Suprapubic skin (tissue), 4 donors: Measurements from ENCODE around the gene RELT. TPM values are rescaled to one million over a fixed set of nuclear protein-coding genes. Genes with fewer than 3 reads are reported as not detected.

ENCODE experiments used
- DNase-seq, 2 donors: peaks; one replicate each; pipeline ENCODE4 v3.0.0-alpha.2; 2019; ENCODE audit warnings: low spot score in 2 of 2
- H3K27ac ChIP-seq: fragments of 200-600 bp; sonication (generic); one replicate; pipeline ENCODE4 v1.5.1; 2019
- H3K27me3 ChIP-seq: fragments of 200-600 bp; sonication (generic); one replicate; pipeline ENCODE4 v1.5.1; 2019
- H3K36me3 ChIP-seq: fragments of 200-600 bp; sonication (generic); one replicate; pipeline ENCODE4 v1.5.1; 2019
- H3K4me1 ChIP-seq: fragments of 200-600 bp; sonication (generic); one replicate; pipeline ENCODE4 v1.5.1; 2019
- H3K4me3 ChIP-seq: fragments of 200-600 bp; sonication (generic); one replicate; pipeline ENCODE4 v1.5.1; 2019; ENCODE audit warnings: mild to moderate bottlenecking
- H3K9me3 ChIP-seq: fragments of 200-600 bp; sonication (generic); one replicate; pipeline ENCODE4 v1.5.1; 2019
- EP300 ChIP-seq: sonication (generic); formaldehyde crosslinking; IDR thresholded peaks from one replicate; pipeline ENCODE4 v1.6.1; 2017; ENCODE audit warnings: antibody characterized with exemption
- POLR2A ChIP-seq, 2 donors: fragments of 450-650 bp; IDR thresholded peaks; one replicate each; pipeline ENCODE4 v1.6.1; 2017; ENCODE audit warnings: antibody characterized with exemption in 2 of 2, mild to moderate bottlenecking in 2 of 2, moderate library complexity in 2 of 2
- POLR2AphosphoS5 ChIP-seq, 3 donors: sonication (generic); formaldehyde crosslinking; IDR thresholded peaks; one replicate each; pipeline ENCODE4 v1.6.1; 2017; ENCODE audit warnings: antibody characterized with exemption in 3 of 3
- WGBS: methylation state at CpG from one replicate; pipeline ENCODE4 v1.1.5; 2018; 5-methylcytosine and 5-hydroxymethylcytosine counted together
- total RNA-seq, 4 donors: library from RNA; depleted of rRNA; stranded (reverse); fragments of >200 nt; gene quantifications; one replicate each; pipeline ENCODE4 v1.1.0, GENCODE V29; 2016
- TF ChIP-seq, protein P1 (sequence below), 2 donors: fragments of 200-600 bp in 1 of 2; fragments of 450-650 bp in 1 of 2; sonication (generic) in 1 of 2; IDR thresholded peaks; one replicate each; pipeline ENCODE4 v1.5.1; 2016 to 2019; ENCODE audit warnings: antibody characterized with exemption in 2 of 2, mild to moderate bottlenecking in 1 of 2, moderate library complexity in 1 of 2

RELT gene
- total RNA-seq, 4 donors from 2014 or later: 1.9 to 11.2 (median 4.2) TPM

DNA sequence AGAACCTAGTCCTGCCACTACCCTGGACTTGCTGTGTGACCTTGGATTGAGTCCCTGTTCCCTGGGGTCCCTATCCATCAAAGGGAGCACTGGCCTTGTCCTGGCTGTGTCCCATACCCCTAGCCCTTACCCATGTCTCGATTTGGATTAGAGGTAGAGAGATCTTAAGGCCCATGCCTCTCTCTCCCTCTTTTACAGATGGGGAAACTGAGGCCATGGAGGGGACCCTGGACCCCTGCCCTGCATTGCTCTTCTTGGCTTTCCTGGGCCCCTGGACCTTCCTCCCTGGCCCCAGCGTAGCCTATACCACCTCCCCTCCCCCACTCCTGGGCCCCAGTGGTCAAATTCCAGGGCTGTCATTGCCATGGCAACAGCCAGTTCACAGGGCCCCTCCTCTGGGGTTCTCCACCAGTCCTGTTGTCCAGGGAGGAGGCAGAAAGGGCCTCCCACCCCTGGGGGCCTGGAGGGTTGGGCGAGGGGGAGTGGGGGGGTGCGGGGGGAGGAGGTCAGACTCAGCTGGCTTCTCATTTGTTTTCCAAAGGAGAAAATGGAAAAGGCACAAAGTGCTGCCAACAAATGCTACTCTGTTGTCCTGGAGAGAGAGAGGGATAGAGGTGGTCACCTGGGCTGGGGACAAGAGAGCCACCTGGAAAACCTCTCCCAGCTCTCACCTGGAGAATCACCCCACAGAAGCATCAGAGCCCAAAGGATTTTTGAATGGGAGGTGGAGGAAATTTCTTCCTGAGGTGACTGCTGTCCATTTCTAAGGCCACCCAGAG is 44.9 kb upstream of the RELT start:
- no peaks in the 10 kb centered on the region for H3K27me3 ChIP-seq
- H3K9me3 ChIP-seq: no peaks in the 10 kb centered on the region
- H3K4me3 ChIP-seq: no peak overlapping the region
- no peak overlapping the region for H3K27ac ChIP-seq
- DNase-seq: no peak
- TF ChIP-seq, protein P1, sequence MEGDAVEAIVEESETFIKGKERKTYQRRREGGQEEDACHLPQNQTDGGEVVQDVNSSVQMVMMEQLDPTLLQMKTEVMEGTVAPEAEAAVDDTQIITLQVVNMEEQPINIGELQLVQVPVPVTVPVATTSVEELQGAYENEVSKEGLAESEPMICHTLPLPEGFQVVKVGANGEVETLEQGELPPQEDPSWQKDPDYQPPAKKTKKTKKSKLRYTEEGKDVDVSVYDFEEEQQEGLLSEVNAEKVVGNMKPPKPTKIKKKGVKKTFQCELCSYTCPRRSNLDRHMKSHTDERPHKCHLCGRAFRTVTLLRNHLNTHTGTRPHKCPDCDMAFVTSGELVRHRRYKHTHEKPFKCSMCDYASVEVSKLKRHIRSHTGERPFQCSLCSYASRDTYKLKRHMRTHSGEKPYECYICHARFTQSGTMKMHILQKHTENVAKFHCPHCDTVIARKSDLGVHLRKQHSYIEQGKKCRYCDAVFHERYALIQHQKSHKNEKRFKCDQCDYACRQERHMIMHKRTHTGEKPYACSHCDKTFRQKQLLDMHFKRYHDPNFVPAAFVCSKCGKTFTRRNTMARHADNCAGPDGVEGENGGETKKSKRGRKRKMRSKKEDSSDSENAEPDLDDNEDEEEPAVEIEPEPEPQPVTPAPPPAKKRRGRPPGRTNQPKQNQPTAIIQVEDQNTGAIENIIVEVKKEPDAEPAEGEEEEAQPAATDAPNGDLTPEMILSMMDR (IDR thresholded peaks at IDR 0.05): no peak
- TF ChIP-seq EP300 (no peak), POLR2A (IDR thresholded peaks at IDR 0.05) (no peak), POLR2AphosphoS5 (IDR thresholded peaks at IDR 0.05) (no peak)
- no peaks in the 10 kb centered on the region for H3K36me3 ChIP-seq
- H3K4me1 ChIP-seq: peaks cover 41% of the 10 kb centered on the region
- WGBS: 68% methylated on average over 2 of the region's 4 CpGs

DNA sequence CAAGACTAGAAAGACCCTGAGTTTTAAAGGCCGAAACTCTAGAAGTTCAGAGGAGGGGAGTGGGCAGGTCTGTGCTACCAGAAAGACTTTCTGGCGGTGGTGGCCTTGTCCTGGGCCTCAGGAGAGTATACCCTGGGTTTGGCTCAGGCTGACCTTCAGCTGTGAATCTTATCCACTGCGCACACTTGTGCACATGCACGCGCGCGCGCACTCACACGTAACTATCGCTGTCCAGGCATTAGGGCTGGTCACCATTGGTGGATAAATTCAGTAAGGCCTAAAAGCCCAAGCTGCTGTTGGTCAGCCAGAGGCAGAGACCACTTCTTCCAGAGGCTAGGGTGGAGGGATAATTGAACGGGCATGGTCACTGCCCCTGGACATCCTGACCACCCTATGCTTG is 43.0 kb upstream of the RELT start:
- no peaks in the 10 kb centered on the region for H3K9me3 ChIP-seq
- TF ChIP-seq POLR2A (IDR thresholded peaks at IDR 0.05): no peak
- TF ChIP-seq, protein P1 (IDR thresholded peaks at IDR 0.05): no peak
- TF ChIP-seq EP300: no peak
- no peak for TF ChIP-seq POLR2AphosphoS5 (IDR thresholded peaks at IDR 0.05)
- no peak for DNase-seq
- no peaks in the 10 kb centered on the region for H3K27me3 ChIP-seq
- WGBS: 98% methylated on average over 10 of the region's 11 CpGs
- H3K36me3 ChIP-seq: no peaks in the 10 kb centered on the region
- H3K4me3 ChIP-seq: no peak overlapping the region
- H3K4me1 ChIP-seq: peaks cover 41% of the 10 kb centered on the region
- H3K27ac ChIP-seq: no peak overlapping the region

DNA sequence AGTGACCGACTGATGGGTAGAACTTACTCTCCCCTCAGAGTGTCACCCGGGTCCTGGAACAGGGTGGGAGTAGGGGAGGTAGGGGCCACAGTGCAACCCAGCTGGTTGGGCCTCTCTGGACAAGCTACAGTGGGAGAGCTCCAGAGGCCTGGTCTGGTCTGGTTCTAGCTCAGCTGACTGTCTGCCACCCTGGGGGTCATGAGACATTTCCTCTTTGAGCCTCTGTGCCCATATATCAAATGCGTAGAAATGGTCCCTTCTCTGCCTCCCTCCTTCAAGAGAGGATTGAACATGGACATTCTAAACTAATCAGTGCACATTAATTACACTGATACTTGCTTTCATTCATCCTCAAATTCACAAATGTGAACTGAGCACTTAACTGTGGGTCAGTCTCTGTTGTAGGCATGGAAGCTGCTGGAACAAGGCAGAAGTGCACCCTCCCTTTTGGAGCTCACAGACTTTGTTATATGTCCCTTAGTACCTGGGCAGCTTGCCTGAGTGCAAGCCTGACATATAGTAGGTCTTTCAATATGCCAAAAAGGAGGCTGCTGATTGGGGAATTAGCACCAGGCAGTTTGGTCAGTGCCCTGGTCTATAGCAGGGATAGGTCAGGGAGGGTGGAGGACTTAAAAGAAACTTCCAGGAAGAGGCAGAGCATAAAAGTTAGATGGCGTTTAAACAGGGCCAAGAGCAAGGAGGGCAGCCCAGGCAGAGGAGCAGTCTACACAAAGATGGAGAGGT is 42.4 kb upstream of the RELT start:
- no peaks in the 10 kb centered on the region for H3K27me3 ChIP-seq

DNA sequence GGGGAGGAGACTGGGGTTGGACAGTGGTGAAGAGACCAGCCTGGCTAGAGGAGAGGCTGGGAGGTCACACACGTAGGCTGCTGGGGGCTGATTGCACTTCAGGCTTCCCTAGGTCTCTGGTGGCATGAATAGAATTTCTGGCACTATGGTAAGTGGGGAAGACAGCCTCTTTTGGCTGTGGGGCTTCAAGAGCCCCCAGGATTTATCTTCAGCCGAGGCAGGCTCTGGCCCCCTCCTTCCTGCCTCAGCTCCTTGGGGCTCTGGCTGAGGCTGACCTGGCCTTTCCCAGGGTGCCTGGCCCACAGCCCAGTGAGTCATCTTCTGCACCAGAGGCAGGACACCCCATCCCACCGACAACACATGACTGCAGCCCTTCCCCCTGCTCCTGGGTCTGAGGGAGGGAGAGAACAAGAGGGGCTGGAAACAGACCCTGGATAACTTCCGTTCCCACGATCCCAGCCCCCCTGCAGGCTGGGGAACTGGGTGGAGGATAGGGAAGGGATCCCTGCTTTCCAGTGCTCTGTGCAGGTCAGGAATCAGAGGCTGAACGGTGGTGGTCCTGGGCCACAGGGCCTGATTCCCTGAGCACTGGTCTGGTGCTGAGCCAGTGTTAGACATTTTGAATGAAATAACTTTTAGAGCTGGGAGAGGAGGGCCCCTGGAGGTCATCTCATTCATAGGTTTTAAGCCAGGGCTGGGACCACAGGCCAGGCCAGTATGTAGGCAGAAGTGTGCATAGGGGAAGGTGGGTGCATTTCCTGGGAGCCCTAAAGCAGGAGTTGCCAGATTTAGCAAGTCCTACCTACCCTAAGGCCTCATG is 41.6 kb upstream of the RELT start:
- H3K27me3 ChIP-seq: no peaks in the 10 kb centered on the region
- no peak for TF ChIP-seq POLR2AphosphoS5 (IDR thresholded peaks at IDR 0.05)
- TF ChIP-seq, protein P1 (IDR thresholded peaks at IDR 0.05): no peak
- no peak for TF ChIP-seq EP300
- TF ChIP-seq POLR2A (IDR thresholded peaks at IDR 0.05): no peak
- peak overlapping the region; percentile 3 for H3K4me3 ChIP-seq
- H3K4me1 ChIP-seq: peaks cover 41% of the 10 kb centered on the region
- no peaks in the 10 kb centered on the region for H3K36me3 ChIP-seq
- WGBS: 41% methylated on average over 4 of the region's 6 CpGs
- no peaks in the 10 kb centered on the region for H3K9me3 ChIP-seq
- peak overlapping the region; percentile 52 for H3K27ac ChIP-seq
- peak; percentile 84 to 85 for DNase-seq

More for the DNA sequence above, 42.4 kb upstream of the RELT start:
- TF ChIP-seq POLR2A (IDR thresholded peaks at IDR 0.05): no peak
- no peaks in the 10 kb centered on the region for H3K36me3 ChIP-seq
- H3K9me3 ChIP-seq: no peaks in the 10 kb centered on the region
- H3K4me3 ChIP-seq: no peak overlapping the region
- H3K4me1 ChIP-seq: peaks cover 41% of the 10 kb centered on the region
- DNase-seq: no peak
- peak overlapping the region; percentile 52 for H3K27ac ChIP-seq
- WGBS: 65% methylated on average over 2 of the region's 4 CpGs

DNA sequence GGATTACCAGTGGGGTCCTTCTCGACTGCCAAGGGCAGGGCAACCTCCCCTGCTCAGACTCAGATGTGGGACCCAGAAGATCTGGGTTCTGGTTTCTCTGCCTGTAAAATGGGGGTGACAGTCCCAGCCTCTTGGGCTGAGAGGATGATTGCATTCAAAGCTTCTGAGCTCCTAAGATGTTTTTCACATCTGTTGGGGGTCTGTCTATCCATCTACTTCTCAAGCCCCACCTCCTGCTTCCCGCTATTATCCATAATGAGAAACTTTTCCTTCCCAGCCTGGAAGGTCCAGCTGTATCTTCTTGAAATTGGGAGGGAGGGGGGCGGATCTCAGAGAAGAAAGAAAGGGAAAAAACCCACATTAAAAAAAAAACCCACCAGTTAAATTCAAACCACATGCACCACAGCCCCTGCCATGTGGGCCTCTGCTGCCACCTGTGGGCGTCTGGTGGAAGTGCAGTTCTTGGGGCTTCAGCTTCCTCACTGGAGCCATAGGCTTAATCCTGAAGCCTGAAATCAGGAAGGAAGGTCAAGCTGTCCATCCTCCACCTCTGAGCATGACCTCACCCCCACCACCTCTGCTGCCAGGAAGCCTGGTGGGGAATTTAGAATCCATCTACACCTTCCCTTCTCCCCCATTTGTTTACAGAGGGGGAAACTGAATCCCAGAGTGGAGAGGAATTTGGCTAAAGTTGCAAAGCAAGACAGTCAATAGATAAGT is 40.8 kb upstream of the RELT start:
- peak; percentile 83 to 86 for DNase-seq
- 10% methylated on average over 4 of the region's 4 CpGs for WGBS
- no peak for TF ChIP-seq POLR2AphosphoS5 (IDR thresholded peaks at IDR 0.05)
- TF ChIP-seq, protein P1 (IDR thresholded peaks at IDR 0.05): peak; percentile 96 to 99
- H3K27ac ChIP-seq: peak overlapping the region; percentile 52
- peaks cover 40% of the 10 kb centered on the region for H3K4me1 ChIP-seq
- peak overlapping the region; percentile 3 for H3K4me3 ChIP-seq
- no peaks in the 10 kb centered on the region for H3K27me3 ChIP-seq
- no peaks in the 10 kb centered on the region for H3K9me3 ChIP-seq
- H3K36me3 ChIP-seq: no peaks in the 10 kb centered on the region
